ENCODE measurements around the gene AOX1.

DNA sequence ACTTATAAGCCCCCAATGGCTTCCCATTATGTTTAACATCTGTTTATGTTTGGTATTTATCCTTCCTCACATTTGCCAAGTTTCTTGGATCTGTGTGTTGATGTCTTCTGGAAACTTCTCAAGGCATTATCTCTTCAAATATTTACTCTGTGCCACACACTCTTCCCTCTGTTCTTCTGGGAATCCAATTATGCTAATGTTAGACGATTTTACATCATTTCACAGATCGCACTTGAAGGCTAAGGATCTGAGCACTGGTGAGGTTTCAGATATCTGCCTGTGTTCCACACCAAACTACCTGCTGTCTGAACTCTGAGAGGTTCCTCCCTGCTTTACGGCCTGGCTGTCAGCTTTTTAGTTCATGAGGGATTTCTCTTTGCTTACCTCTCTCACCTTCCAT lies 10.1 kb downstream of the AOX1 start:
- TF ChIP-seq, protein P1, sequence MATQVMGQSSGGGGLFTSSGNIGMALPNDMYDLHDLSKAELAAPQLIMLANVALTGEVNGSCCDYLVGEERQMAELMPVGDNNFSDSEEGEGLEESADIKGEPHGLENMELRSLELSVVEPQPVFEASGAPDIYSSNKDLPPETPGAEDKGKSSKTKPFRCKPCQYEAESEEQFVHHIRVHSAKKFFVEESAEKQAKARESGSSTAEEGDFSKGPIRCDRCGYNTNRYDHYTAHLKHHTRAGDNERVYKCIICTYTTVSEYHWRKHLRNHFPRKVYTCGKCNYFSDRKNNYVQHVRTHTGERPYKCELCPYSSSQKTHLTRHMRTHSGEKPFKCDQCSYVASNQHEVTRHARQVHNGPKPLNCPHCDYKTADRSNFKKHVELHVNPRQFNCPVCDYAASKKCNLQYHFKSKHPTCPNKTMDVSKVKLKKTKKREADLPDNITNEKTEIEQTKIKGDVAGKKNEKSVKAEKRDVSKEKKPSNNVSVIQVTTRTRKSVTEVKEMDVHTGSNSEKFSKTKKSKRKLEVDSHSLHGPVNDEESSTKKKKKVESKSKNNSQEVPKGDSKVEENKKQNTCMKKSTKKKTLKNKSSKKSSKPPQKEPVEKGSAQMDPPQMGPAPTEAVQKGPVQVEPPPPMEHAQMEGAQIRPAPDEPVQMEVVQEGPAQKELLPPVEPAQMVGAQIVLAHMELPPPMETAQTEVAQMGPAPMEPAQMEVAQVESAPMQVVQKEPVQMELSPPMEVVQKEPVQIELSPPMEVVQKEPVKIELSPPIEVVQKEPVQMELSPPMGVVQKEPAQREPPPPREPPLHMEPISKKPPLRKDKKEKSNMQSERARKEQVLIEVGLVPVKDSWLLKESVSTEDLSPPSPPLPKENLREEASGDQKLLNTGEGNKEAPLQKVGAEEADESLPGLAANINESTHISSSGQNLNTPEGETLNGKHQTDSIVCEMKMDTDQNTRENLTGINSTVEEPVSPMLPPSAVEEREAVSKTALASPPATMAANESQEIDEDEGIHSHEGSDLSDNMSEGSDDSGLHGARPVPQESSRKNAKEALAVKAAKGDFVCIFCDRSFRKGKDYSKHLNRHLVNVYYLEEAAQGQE (IDR thresholded peaks at IDR 0.05; ENCODE audit: low read depth, low read length): no peak
- no peak for TF ChIP-seq EP300 (IDR thresholded peaks at IDR 0.05; ENCODE audit: borderline replicate concordance in 1 of 2, low read depth in 1 of 2, low read length in 1 of 2)
- TF ChIP-seq POLR2AphosphoS5 (IDR thresholded peaks at IDR 0.05; ENCODE audit: low read depth, low read length): no peak
- TF ChIP-seq MXI1 (IDR thresholded peaks at IDR 0.05; ENCODE audit: low read depth, low read length): no peak
- TF ChIP-seq, protein P2, sequence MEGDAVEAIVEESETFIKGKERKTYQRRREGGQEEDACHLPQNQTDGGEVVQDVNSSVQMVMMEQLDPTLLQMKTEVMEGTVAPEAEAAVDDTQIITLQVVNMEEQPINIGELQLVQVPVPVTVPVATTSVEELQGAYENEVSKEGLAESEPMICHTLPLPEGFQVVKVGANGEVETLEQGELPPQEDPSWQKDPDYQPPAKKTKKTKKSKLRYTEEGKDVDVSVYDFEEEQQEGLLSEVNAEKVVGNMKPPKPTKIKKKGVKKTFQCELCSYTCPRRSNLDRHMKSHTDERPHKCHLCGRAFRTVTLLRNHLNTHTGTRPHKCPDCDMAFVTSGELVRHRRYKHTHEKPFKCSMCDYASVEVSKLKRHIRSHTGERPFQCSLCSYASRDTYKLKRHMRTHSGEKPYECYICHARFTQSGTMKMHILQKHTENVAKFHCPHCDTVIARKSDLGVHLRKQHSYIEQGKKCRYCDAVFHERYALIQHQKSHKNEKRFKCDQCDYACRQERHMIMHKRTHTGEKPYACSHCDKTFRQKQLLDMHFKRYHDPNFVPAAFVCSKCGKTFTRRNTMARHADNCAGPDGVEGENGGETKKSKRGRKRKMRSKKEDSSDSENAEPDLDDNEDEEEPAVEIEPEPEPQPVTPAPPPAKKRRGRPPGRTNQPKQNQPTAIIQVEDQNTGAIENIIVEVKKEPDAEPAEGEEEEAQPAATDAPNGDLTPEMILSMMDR (IDR thresholded peaks at IDR 0.05): no peak
- no peak for TF ChIP-seq FOSL2 (IDR thresholded peaks at IDR 0.05; ENCODE audit: borderline replicate concordance, low read depth)
- no peak for TF ChIP-seq YY1 (IDR thresholded peaks at IDR 0.05; ENCODE audit: low read depth)
- no peak for TF ChIP-seq FOXM1 (IDR thresholded peaks at IDR 0.05; ENCODE audit: low read depth)
- no peak for TF ChIP-seq RFX5 (IDR thresholded peaks at IDR 0.05; ENCODE audit: low read length)
- TF ChIP-seq, protein P3, sequence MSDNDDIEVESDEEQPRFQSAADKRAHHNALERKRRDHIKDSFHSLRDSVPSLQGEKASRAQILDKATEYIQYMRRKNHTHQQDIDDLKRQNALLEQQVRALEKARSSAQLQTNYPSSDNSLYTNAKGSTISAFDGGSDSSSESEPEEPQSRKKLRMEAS (IDR thresholded peaks at IDR 0.05; ENCODE audit: low read depth): no peak
- TF ChIP-seq, protein P4, sequence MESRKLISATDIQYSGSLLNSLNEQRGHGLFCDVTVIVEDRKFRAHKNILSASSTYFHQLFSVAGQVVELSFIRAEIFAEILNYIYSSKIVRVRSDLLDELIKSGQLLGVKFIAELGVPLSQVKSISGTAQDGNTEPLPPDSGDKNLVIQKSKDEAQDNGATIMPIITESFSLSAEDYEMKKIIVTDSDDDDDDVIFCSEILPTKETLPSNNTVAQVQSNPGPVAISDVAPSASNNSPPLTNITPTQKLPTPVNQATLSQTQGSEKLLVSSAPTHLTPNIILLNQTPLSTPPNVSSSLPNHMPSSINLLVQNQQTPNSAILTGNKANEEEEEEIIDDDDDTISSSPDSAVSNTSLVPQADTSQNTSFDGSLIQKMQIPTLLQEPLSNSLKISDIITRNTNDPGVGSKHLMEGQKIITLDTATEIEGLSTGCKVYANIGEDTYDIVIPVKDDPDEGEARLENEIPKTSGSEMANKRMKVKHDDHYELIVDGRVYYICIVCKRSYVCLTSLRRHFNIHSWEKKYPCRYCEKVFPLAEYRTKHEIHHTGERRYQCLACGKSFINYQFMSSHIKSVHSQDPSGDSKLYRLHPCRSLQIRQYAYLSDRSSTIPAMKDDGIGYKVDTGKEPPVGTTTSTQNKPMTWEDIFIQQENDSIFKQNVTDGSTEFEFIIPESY (IDR thresholded peaks at IDR 0.05; ENCODE audit: borderline replicate concordance, low read depth): no peak
